Measurements from ENCODE around the gene BPIFB6.

BPIFB6 gene

DNA sequence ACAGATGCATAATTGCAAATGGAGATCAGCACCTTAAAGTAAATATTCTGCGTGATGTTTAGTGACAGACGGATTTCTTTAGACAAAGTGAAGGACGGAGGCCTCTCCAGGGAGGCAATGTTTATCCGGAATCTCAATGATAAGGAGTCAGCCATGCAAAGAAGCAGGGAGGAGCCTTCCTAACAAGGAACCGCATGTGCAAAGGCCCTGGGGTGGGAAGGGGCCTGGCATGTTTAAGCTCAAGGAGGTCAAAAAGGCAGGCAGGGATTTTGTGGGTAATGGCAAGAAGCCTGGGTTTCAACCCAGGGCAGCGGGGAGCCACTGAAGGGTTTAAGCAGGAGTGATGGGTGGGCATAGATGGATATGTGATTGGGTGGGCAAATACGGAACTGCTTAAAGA, 22.9 kb downstream of the BPIFB6 start:
- no peak for DNase-seq
- Histone ChIP-seq H3F3A (ENCODE audit: insufficient read depth, low read length) (no peaks in the 10 kb centered on the region), H3K9ac (ENCODE audit: low read length) (no peak overlapping the region), H3K4me1 (ENCODE audit: low read length) (no peaks in the 10 kb centered on the region), H2AFZ (ENCODE audit: low read length) (no peak overlapping the region), H3K79me2 (ENCODE audit: low read length) (no peaks in the 10 kb centered on the region), H3K27me3 (replicated peaks; ENCODE audit: insufficient read depth, low read length) (peaks cover 41% of the 10 kb centered on the region), H3K9me3 (replicated peaks; ENCODE audit: insufficient read depth, low read length) (no peaks in the 10 kb centered on the region), H3K36me3 (replicated peaks; ENCODE audit: insufficient read depth, low read length) (no peaks in the 10 kb centered on the region), H3K27ac (ENCODE audit: low read length) (no peak overlapping the region), H4K20me1 (ENCODE audit: insufficient read depth, low read length) (no peaks in the 10 kb centered on the region), H3K4me2 (ENCODE audit: low read depth, low read length) (no peak overlapping the region), H3K4me3 (ENCODE audit: low read length) (no peak overlapping the region), H3K9me2 (replicated peaks; ENCODE audit: insufficient read depth, low read length) (no peaks in the 10 kb centered on the region)
- TF ChIP-seq EZH2 (optimal IDR thresholded peaks at IDR 0.05; ENCODE audit: low read depth, low read length) (no peak), EZH2phosphoT487 (IDR thresholded peaks at IDR 0.05; ENCODE audit: low read length) (no peak)
- TF ChIP-seq, protein P1, sequence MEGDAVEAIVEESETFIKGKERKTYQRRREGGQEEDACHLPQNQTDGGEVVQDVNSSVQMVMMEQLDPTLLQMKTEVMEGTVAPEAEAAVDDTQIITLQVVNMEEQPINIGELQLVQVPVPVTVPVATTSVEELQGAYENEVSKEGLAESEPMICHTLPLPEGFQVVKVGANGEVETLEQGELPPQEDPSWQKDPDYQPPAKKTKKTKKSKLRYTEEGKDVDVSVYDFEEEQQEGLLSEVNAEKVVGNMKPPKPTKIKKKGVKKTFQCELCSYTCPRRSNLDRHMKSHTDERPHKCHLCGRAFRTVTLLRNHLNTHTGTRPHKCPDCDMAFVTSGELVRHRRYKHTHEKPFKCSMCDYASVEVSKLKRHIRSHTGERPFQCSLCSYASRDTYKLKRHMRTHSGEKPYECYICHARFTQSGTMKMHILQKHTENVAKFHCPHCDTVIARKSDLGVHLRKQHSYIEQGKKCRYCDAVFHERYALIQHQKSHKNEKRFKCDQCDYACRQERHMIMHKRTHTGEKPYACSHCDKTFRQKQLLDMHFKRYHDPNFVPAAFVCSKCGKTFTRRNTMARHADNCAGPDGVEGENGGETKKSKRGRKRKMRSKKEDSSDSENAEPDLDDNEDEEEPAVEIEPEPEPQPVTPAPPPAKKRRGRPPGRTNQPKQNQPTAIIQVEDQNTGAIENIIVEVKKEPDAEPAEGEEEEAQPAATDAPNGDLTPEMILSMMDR (IDR thresholded peaks at IDR 0.05; ENCODE audit: low read length), result no peak

DNA sequence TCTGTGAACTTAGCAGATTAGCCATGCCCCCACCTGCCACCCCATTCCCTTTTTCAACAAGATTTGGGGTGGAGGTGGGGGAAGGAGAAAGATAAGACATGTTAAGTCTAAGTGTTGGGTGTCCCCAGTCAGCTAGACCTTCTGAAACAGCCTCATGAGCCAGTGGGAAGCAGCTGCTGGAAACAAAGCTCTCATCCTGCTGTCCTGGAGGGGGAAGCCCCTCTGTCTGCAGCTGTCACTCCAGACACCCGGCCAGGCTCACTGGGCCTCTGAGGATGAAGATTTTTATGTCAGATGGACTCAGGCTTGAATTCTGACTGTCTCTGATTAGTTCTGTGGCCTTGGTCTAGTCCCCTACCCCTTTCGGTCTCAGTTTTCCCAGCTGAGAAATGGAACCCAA, 23.3 kb downstream of the BPIFB6 start:
- H3K4me2 ChIP-seq (ENCODE audit: low read depth, low read length), result no peak overlapping the region
- no peaks in the 10 kb centered on the region for H3K4me1 ChIP-seq (ENCODE audit: low read length)
- H3K79me2 ChIP-seq (ENCODE audit: low read length), result no peaks in the 10 kb centered on the region
- no peak overlapping the region for H2AFZ ChIP-seq (ENCODE audit: low read length)
- DNase-seq, result no peak
- H3K27me3 ChIP-seq (replicated peaks; ENCODE audit: insufficient read depth, low read length), result peaks cover 41% of the 10 kb centered on the region
- TF ChIP-seq EZH2phosphoT487 (IDR thresholded peaks at IDR 0.05; ENCODE audit: low read length), result no peak
- TF ChIP-seq, protein P1 (IDR thresholded peaks at IDR 0.05; ENCODE audit: low read length), result no peak
- no peak for TF ChIP-seq EZH2 (optimal IDR thresholded peaks at IDR 0.05; ENCODE audit: low read depth, low read length)
- H3K9me2 ChIP-seq (replicated peaks; ENCODE audit: insufficient read depth, low read length), result no peaks in the 10 kb centered on the region
- no peak overlapping the region for H3K9ac ChIP-seq (ENCODE audit: low read length)
- H3K4me3 ChIP-seq (ENCODE audit: low read length), result no peak overlapping the region
- no peaks in the 10 kb centered on the region for H3K36me3 ChIP-seq (replicated peaks; ENCODE audit: insufficient read depth, low read length)
- H3K9me3 ChIP-seq (replicated peaks; ENCODE audit: insufficient read depth, low read length), result no peaks in the 10 kb centered on the region
- no peak overlapping the region for H3K27ac ChIP-seq (ENCODE audit: low read length)
- no peaks in the 10 kb centered on the region for H3F3A ChIP-seq (ENCODE audit: insufficient read depth, low read length)
- H4K20me1 ChIP-seq (ENCODE audit: insufficient read depth, low read length), result no peaks in the 10 kb centered on the region

DNA sequence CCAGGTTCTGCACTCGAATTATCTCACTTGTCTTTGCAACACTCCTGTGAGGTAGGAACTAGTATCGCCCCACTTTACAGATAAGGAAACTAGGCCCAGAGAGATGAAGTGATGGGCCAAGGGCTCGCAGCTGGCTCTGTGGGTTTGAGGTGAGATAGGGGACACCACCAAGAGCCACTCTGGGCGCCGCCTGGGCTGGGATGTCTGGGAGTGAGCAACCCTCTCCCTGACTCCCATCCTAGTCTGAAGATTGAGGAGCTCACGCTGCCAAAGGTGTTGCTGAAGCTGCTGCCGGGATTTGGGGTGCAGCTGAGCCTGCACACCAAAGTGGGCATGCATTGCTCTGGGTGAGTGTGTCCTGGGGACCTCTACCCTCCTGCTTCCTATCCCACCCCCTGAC, 27.7 kb downstream of the BPIFB6 start:
- no peaks in the 10 kb centered on the region for H3K9me3 ChIP-seq (replicated peaks; ENCODE audit: insufficient read depth, low read length)
- peaks cover 52% of the 10 kb centered on the region for H3K27me3 ChIP-seq (replicated peaks; ENCODE audit: insufficient read depth, low read length)
- no peaks in the 10 kb centered on the region for H3K36me3 ChIP-seq (replicated peaks; ENCODE audit: insufficient read depth, low read length)
- H3K27ac ChIP-seq (ENCODE audit: low read length), result no peak overlapping the region
- H3K79me2 ChIP-seq (ENCODE audit: low read length), result no peaks in the 10 kb centered on the region
- no peaks in the 10 kb centered on the region for H4K20me1 ChIP-seq (ENCODE audit: insufficient read depth, low read length)
- no peak overlapping the region for H2AFZ ChIP-seq (ENCODE audit: low read length)
- H3K9ac ChIP-seq (ENCODE audit: low read length), result no peak overlapping the region
- H3K4me3 ChIP-seq (ENCODE audit: low read length), result no peak overlapping the region
- no peaks in the 10 kb centered on the region for H3K9me2 ChIP-seq (replicated peaks; ENCODE audit: insufficient read depth, low read length)
- no peak for DNase-seq
- no peaks in the 10 kb centered on the region for H3K4me1 ChIP-seq (ENCODE audit: low read length)
- no peaks in the 10 kb centered on the region for H3F3A ChIP-seq (ENCODE audit: insufficient read depth, low read length)
- no peak overlapping the region for H3K4me2 ChIP-seq (ENCODE audit: low read depth, low read length)
- no peak for TF ChIP-seq EZH2phosphoT487 (IDR thresholded peaks at IDR 0.05; ENCODE audit: low read length)
- TF ChIP-seq, protein P1 (IDR thresholded peaks at IDR 0.05; ENCODE audit: low read length), result no peak
- no peak for TF ChIP-seq EZH2 (optimal IDR thresholded peaks at IDR 0.05; ENCODE audit: low read depth, low read length)

All from MM.1S (cell line).